ENCODE results near the gene KHDRBS1.

KHDRBS1 gene

GRCh38 chr1:32091176-32091575 is 77.5 kb downstream of the KHDRBS1 start:
- no peaks in the 10 kb centered on the region; the same call in 1 of the 2 replicates for H4K20me1 ChIP-seq (ENCODE audit: control insufficient read depth, insufficient read depth, low read depth, low read length)
- H3K4me1 ChIP-seq (ENCODE audit: control insufficient read depth, low read length): no peaks in the 10 kb centered on the region
- no peaks in the 10 kb centered on the region for H3K27me3 ChIP-seq (ENCODE audit: control insufficient read depth, low read length)
- no peaks in the 10 kb centered on the region for H3K9me3 ChIP-seq (ENCODE audit: control insufficient read depth, insufficient read depth, low read length)
- H3K9me2 ChIP-seq (replicated peaks; ENCODE audit: control insufficient read depth, low read length): no peaks in the 10 kb centered on the region
- H3K4me2 ChIP-seq (ENCODE audit: low read length): no peak overlapping the region
- H3K27ac ChIP-seq (ENCODE audit: low read depth, low read length): no peak overlapping the region
- H3K36me3 ChIP-seq (ENCODE audit: control insufficient read depth, low read length): peaks cover 49% of the 10 kb centered on the region
- no peak overlapping the region for H3K4me3 ChIP-seq (ENCODE audit: low read length)
- H3K79me2 ChIP-seq (ENCODE audit: control insufficient read depth, low read length): no peaks in the 10 kb centered on the region
- TF ChIP-seq EZH2phosphoT487 (IDR thresholded peaks at IDR 0.05; ENCODE audit: borderline replicate concordance, low read length): no peak
- no peaks in the 10 kb centered on the region for H3F3A ChIP-seq (ENCODE audit: control insufficient read depth, insufficient read depth)

GRCh38 chr1:32091591-32091990 is 77.9 kb downstream of the KHDRBS1 start:
- H4K20me1 ChIP-seq (ENCODE audit: control insufficient read depth, insufficient read depth, low read depth, low read length): no peaks in the 10 kb centered on the region; the same call in 1 of the 2 replicates

More at GRCh38 chr1:32091591-32091990, 77.9 kb downstream of the KHDRBS1 start:
- no peak for TF ChIP-seq EZH2phosphoT487 (IDR thresholded peaks at IDR 0.05; ENCODE audit: borderline replicate concordance, low read length)
- no peaks in the 10 kb centered on the region for H3F3A ChIP-seq (ENCODE audit: control insufficient read depth, insufficient read depth)
- peaks cover 49% of the 10 kb centered on the region for H3K36me3 ChIP-seq (ENCODE audit: control insufficient read depth, low read length)
- H3K27me3 ChIP-seq (ENCODE audit: control insufficient read depth, low read length): no peaks in the 10 kb centered on the region
- no peaks in the 10 kb centered on the region for H3K9me2 ChIP-seq (replicated peaks; ENCODE audit: control insufficient read depth, low read length)
- no peak overlapping the region for H3K4me2 ChIP-seq (ENCODE audit: low read length)
- no peaks in the 10 kb centered on the region for H3K9me3 ChIP-seq (ENCODE audit: control insufficient read depth, insufficient read depth, low read length)
- H3K27ac ChIP-seq (ENCODE audit: low read depth, low read length): no peak overlapping the region
- H3K79me2 ChIP-seq (ENCODE audit: control insufficient read depth, low read length): no peaks in the 10 kb centered on the region
- no peaks in the 10 kb centered on the region for H3K4me1 ChIP-seq (ENCODE audit: control insufficient read depth, low read length)
- H3K4me3 ChIP-seq (ENCODE audit: low read length): no peak overlapping the region
